Tibial nerve (tissue), 4 donors: ENCODE data around the gene MRTFA.

Source experiments
- EP300 ChIP-seq, 2 donors: sonication (generic); formaldehyde crosslinking; IDR thresholded peaks; one replicate each; pipeline ENCODE4 v1.6.1; 2017; ENCODE audit warnings: antibody characterized with exemption in 2 of 2, mild to moderate bottlenecking in 1 of 2
- POLR2A ChIP-seq, 2 donors: fragments of 450-650 bp; IDR thresholded peaks; one replicate each; pipeline ENCODE4 v1.6.1; 2017; ENCODE audit warnings: antibody characterized with exemption in 2 of 2, mild to moderate bottlenecking in 2 of 2, moderate library complexity in 2 of 2
- TF ChIP-seq, protein P1 (sequence below), 5 experiments: fragments of 200-600 bp in 3 of 5; fragments of 450-650 bp in 2 of 5; sonication (generic) in 3 of 5; IDR thresholded peaks; one replicate each; pipeline ENCODE4 v1.5.1; 2016 to 2019; ENCODE audit warnings: antibody characterized with exemption in 5 of 5, mild to moderate bottlenecking in 3 of 5, moderate library complexity in 2 of 5

DNA sequence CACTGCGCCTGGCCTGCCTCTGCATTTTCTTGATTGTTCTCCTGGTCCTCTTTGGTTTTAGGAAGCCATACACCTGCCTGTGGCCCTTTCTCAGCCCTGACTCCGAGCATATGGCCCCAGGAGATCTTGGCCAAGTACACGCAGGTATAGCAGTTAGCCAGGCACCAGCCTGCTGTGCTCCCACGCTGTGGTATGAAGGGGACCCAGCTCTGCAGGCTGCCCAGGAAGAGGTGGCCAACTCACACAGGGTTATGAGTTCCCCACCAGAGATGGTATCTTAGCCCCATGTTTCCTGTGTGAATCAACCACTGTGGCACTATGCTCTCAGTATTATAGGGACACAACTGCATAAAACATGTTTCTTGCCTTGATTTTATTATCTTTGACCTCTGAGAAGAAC is 235.0 kb downstream of the MRTFA start:
- TF ChIP-seq, protein P1, sequence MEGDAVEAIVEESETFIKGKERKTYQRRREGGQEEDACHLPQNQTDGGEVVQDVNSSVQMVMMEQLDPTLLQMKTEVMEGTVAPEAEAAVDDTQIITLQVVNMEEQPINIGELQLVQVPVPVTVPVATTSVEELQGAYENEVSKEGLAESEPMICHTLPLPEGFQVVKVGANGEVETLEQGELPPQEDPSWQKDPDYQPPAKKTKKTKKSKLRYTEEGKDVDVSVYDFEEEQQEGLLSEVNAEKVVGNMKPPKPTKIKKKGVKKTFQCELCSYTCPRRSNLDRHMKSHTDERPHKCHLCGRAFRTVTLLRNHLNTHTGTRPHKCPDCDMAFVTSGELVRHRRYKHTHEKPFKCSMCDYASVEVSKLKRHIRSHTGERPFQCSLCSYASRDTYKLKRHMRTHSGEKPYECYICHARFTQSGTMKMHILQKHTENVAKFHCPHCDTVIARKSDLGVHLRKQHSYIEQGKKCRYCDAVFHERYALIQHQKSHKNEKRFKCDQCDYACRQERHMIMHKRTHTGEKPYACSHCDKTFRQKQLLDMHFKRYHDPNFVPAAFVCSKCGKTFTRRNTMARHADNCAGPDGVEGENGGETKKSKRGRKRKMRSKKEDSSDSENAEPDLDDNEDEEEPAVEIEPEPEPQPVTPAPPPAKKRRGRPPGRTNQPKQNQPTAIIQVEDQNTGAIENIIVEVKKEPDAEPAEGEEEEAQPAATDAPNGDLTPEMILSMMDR (IDR thresholded peaks at IDR 0.05), result no peak
- TF ChIP-seq POLR2A (IDR thresholded peaks at IDR 0.05) (no peak), EP300 (IDR thresholded peaks at IDR 0.05) (no peak)
